H1 (cell line): ENCODE results near the gene DLGAP3. TPM values are rescaled to one million over a fixed set of nuclear protein-coding genes. Genes with fewer than 3 reads are reported as not detected.
A peak's percentile ranks its signal among the peaks of the same experiment; 100 is the strongest.

Experiments
- CTCF ChIA-PET: fragments of 300-600 bp; sonication (Branson Sonifier 250); formaldehyde crosslinking; loops from one replicate; lab custom pipeline; 2021; ENCODE audit not compliant: partially characterized antibody; lab: Charles Lee
- POLR2A ChIA-PET: fragments of 300-600 bp; sonication (Branson Sonifier 250); formaldehyde crosslinking; loops from one replicate; lab custom pipeline; 2021; ENCODE audit warnings: inconsistent platforms; ENCODE audit not compliant: partially characterized antibody; lab: Charles Lee
- DNase-seq, 2 experiments: peaks; one replicate each; pipeline versions ENCODE4 v3.0.0 to v3.0.0-alpha.2; 2010 to 2022; ENCODE audit warnings: low spot score in 2 of 2, low read depth in 1 of 2, mixed read lengths in 1 of 2
- FAIRE-seq: peaks from 2 replicates; lab custom pipeline; 2011; peaks lifted over from hg19 to GRCh38; lab: Jason Lieb, UNC
- H2AFZ ChIP-seq: 2 replicates; pipeline ENCODE4 v1.8.1; 2012; ENCODE audit warnings: low read length, inconsistent platforms
- H2AK5ac ChIP-seq: 2 replicates; pipeline ENCODE4 v1.6.1; 2013; ENCODE audit warnings: low read depth, low read length
- H2BK120ac ChIP-seq: replicated peaks from 2 replicates; pipeline ENCODE3; 2013; ENCODE audit warnings: low read depth, low read length, inconsistent platforms
- H2BK12ac ChIP-seq: 2 replicates; pipeline ENCODE4 v1.6.1; 2013; ENCODE audit warnings: low read depth, low read length
- H2BK15ac ChIP-seq: 2 replicates; pipeline ENCODE4 v1.6.1; 2013; ENCODE audit warnings: low read length
- H2BK20ac ChIP-seq: 2 replicates; pipeline ENCODE4 v1.6.1; 2013; ENCODE audit warnings: low read length
- H2BK5ac ChIP-seq: 2 replicates; pipeline ENCODE4 v1.6.1; 2013; ENCODE audit warnings: low read depth, low read length
- H3K14ac ChIP-seq: 2 replicates; pipeline ENCODE4 v1.6.1; 2013; ENCODE audit warnings: inconsistent platforms; ENCODE audit not compliant: insufficient read length
- H3K18ac ChIP-seq: 2 replicates; pipeline ENCODE4 v1.6.1; 2013; ENCODE audit warnings: low read length; ENCODE audit errors: extremely low read depth
- H3K23ac ChIP-seq: 2 replicates; pipeline ENCODE4 v1.6.1; 2013; ENCODE audit warnings: inconsistent platforms; ENCODE audit not compliant: insufficient read length
- H3K23me2 ChIP-seq: 2 replicates; pipeline ENCODE4 v1.6.1; 2013; ENCODE audit warnings: low read depth, low read length
- H3K27ac ChIP-seq: 2 replicates; pipeline ENCODE4 v1.6.1; 2011; ENCODE audit warnings: low read depth, low read length, inconsistent platforms
- H3K27me3 ChIP-seq, 4 experiments: replicated peaks in 1 of 4; 1 replicate in 1 of 4; 2 replicates in 3 of 4; pipeline versions ENCODE4 v1.6.1 to v1.8.1; 2011 to 2013; ENCODE audit warnings: low read length in 3 of 4, mild to moderate bottlenecking in 3 of 4, inconsistent platforms in 2 of 4, mixed read lengths in 2 of 4, moderate library complexity in 1 of 4; ENCODE audit not compliant: control insufficient read depth in 3 of 4, insufficient read depth in 3 of 4; ENCODE audit errors: extremely low read depth in 1 of 4
- H3K36me3 ChIP-seq, 4 experiments: 2 replicates each; pipeline versions ENCODE4 v1.6.1 to v1.8.1; 2011 to 2013; ENCODE audit warnings: mild to moderate bottlenecking in 4 of 4, low read length in 3 of 4, moderate library complexity in 2 of 4, control low read depth in 1 of 4, inconsistent platforms in 1 of 4; ENCODE audit not compliant: insufficient read depth in 4 of 4, control insufficient read depth in 2 of 4
- H3K4ac ChIP-seq: replicated peaks from 2 replicates; pipeline ENCODE3; 2013; ENCODE audit warnings: low read length, low read depth, mixed read lengths, inconsistent platforms; ENCODE audit not compliant: insufficient read length
- H3K4me1 ChIP-seq, 4 experiments: replicated peaks in 1 of 4; 1 replicate in 1 of 4; 2 replicates in 3 of 4; pipeline versions ENCODE4 v1.6.1 to v1.8.1; 2011 to 2013; ENCODE audit warnings: low read length in 3 of 4, inconsistent platforms in 2 of 4, mixed read lengths in 1 of 4; ENCODE audit not compliant: insufficient read depth in 4 of 4, control insufficient read depth in 3 of 4
- H3K4me2 ChIP-seq, 2 experiments: 2 replicates each; pipeline versions ENCODE4 v1.6.1 to v1.8.1; 2011 to 2013; ENCODE audit warnings: low read depth in 2 of 2, low read length in 2 of 2, control low read depth in 1 of 2, inconsistent platforms in 1 of 2, mild to moderate bottlenecking in 1 of 2; ENCODE audit not compliant: insufficient read depth in 1 of 2
- H3K4me3 ChIP-seq, 4 experiments: fragments of 200-600, 300-600 bp in 1 of 4; sonication (generic), shearing (Covaris generic), sonication (Bioruptor Twin) in 1 of 4; 2 replicates each; pipeline versions ENCODE4 v1.5.1 to v1.8.1; 2011 to 2016; ENCODE audit warnings: low read length in 4 of 4, low read depth in 3 of 4, control low read depth in 2 of 4, inconsistent platforms in 2 of 4, mild to moderate bottlenecking in 2 of 4, mixed read lengths in 1 of 4, moderate library complexity in 1 of 4; ENCODE audit not compliant: insufficient read depth in 2 of 4; ENCODE audit errors: extremely low read depth in 1 of 4
- H3K56ac ChIP-seq: replicated peaks from 2 replicates; pipeline ENCODE3; 2013; ENCODE audit warnings: low read depth, mild to moderate bottlenecking, mixed read lengths, low read length, inconsistent platforms; ENCODE audit not compliant: insufficient read length
- H3K79me1 ChIP-seq: 2 replicates; pipeline ENCODE4 v1.6.1; 2013; ENCODE audit warnings: low read depth, low read length, control low read depth
- H3K79me2 ChIP-seq, 2 experiments: 2 replicates each; pipeline versions ENCODE4 v1.6.1 to v1.8.1; 2012 to 2013; ENCODE audit warnings: low read length in 2 of 2, mild to moderate bottlenecking in 2 of 2, inconsistent platforms in 1 of 2; ENCODE audit not compliant: insufficient read depth in 2 of 2, control insufficient read depth in 1 of 2
- H3K9ac ChIP-seq, 4 experiments: replicated peaks in 1 of 4; 1 replicate in 1 of 4; 2 replicates in 3 of 4; pipeline versions ENCODE4 v1.6.1 to v1.8.1; 2011 to 2013; ENCODE audit warnings: low read depth in 3 of 4, low read length in 3 of 4, control low read depth in 2 of 4, mild to moderate bottlenecking in 2 of 4, moderate library complexity in 2 of 4, inconsistent platforms in 1 of 4; ENCODE audit errors: extremely low read depth in 1 of 4
- H3K9me3 ChIP-seq, 2 experiments: 2 replicates each; pipeline versions ENCODE4 v1.6.1 to v1.8.1; 2012 to 2013; ENCODE audit warnings: mild to moderate bottlenecking in 2 of 2, moderate library complexity in 2 of 2, control low read depth in 1 of 2, inconsistent platforms in 1 of 2, low read depth in 1 of 2, low read length in 1 of 2, mixed read lengths in 1 of 2; ENCODE audit not compliant: insufficient read depth in 2 of 2
- H4K20me1 ChIP-seq, 2 experiments: replicated peaks in 1 of 2; 2 replicates each; pipeline versions ENCODE3 to v1.8.1; 2011 to 2013; ENCODE audit warnings: inconsistent platforms in 2 of 2, low read length in 2 of 2, mild to moderate bottlenecking in 1 of 2; ENCODE audit not compliant: insufficient read depth in 2 of 2, control insufficient read depth in 1 of 2
- H4K5ac ChIP-seq: 2 replicates; pipeline ENCODE4 v1.6.1; 2013; ENCODE audit warnings: low read length, low read depth, mixed read lengths, inconsistent platforms; ENCODE audit not compliant: insufficient read length
- H4K8ac ChIP-seq: 2 replicates; pipeline ENCODE4 v1.8.0; 2013; ENCODE audit warnings: mild to moderate bottlenecking, moderate library complexity, low read length, inconsistent platforms; ENCODE audit not compliant: insufficient read depth; ENCODE audit errors: extremely low read depth
- H4K91ac ChIP-seq: replicated peaks from 2 replicates; pipeline ENCODE3; 2013; ENCODE audit warnings: low read length, mixed read lengths, inconsistent platforms; ENCODE audit not compliant: insufficient read length
- CEBPB ChIP-seq: IDR thresholded peaks from 2 replicates; pipeline ENCODE4 v1.6.1; 2012; ENCODE audit warnings: low read depth, low read length
- CREB1 ChIP-seq: IDR thresholded peaks from 2 replicates; pipeline ENCODE4 v1.6.1; 2012; ENCODE audit warnings: inconsistent platforms
- GTF2F1 ChIP-seq: IDR thresholded peaks from 2 replicates; pipeline ENCODE4 v1.6.1; 2012; ENCODE audit warnings: low read depth, low read length, improper control_type of control experiment, borderline replicate concordance
- HDAC2 ChIP-seq, 2 experiments: fragments of 300-600 bp in 1 of 2; sonication (generic) in 1 of 2; IDR thresholded peaks; 2 replicates each; pipeline ENCODE4 v1.6.1; 2011 to 2012; ENCODE audit warnings: low read depth in 2 of 2, low read length in 2 of 2, mild to moderate bottlenecking in 2 of 2, moderate library complexity in 2 of 2, borderline replicate concordance in 1 of 2, inconsistent platforms in 1 of 2
- KDM1A ChIP-seq: fragments of 200-600, 300-600 bp; sonication (generic); IDR thresholded peaks from 2 replicates; pipeline ENCODE4 v1.7.1; 2016; ENCODE audit warnings: mild to moderate bottlenecking, low read length, borderline replicate concordance
- KDM4A ChIP-seq: IDR thresholded peaks from one replicate; pipeline ENCODE4 v1.7.1; 2012; ENCODE audit warnings: low read depth, mild to moderate bottlenecking, moderate library complexity, low read length, inconsistent platforms; ENCODE audit not compliant: severe bottlenecking
- POLR2A ChIP-seq, 2 experiments: IDR thresholded peaks; 1 replicate in 1 of 2; 2 replicates in 1 of 2; pipeline ENCODE4 v1.6.1; 2011; ENCODE audit warnings: low read depth in 2 of 2, low read length in 2 of 2, mild to moderate bottlenecking in 2 of 2; ENCODE audit errors: control extremely low read depth in 1 of 2
- RXRA ChIP-seq: IDR thresholded peaks from 2 replicates; pipeline ENCODE4 v1.6.1; 2011; ENCODE audit warnings: low read depth, mild to moderate bottlenecking, low read length, moderate library complexity; ENCODE audit not compliant: insufficient read depth
- SRF ChIP-seq: IDR thresholded peaks from 2 replicates; pipeline ENCODE4 v1.6.1; 2011; ENCODE audit warnings: mild to moderate bottlenecking, low read depth, low read length, moderate library complexity
- SUZ12 ChIP-seq: fragments of 200-600 bp; sonication (generic); IDR thresholded peaks from 2 replicates; pipeline ENCODE4 v1.6.1; 2012; ENCODE audit warnings: mild to moderate bottlenecking, inconsistent platforms, low read length, moderate library complexity, mixed read lengths
- WGBS, 2 experiments: shearing (Covaris generic) in 1 of 2; methylation state at CpG; one replicate each; pipeline versions ENCODE4 v1.1.6 to v1.1.7; 2013 to 2015; ENCODE audit warnings: low lambda C conversion rate in 2 of 2, mixed read lengths in 2 of 2, inconsistent platforms in 1 of 2, low coverage in 1 of 2, missing lambda C conversion rate in 1 of 2; ENCODE audit not compliant: insufficient replicate concordance in 2 of 2, insufficient coverage in 1 of 2, insufficient read length in 1 of 2; ENCODE audit errors: extremely low coverage in 1 of 2, missing lambda C conversion rate in 1 of 2; 5-methylcytosine and 5-hydroxymethylcytosine counted together
- polyA plus RNA-seq, 7 experiments: library from polyadenylated mRNA; depleted of rRNA in 3 of 7; stranded (reverse) in 5 of 7; unstranded in 2 of 7; fragments of >200 nt in 5 of 7; fragments of 200-250 nt in 2 of 7; gene quantifications; 1 replicate in 5 of 7; 2 replicates in 1 of 7; 4 replicates in 1 of 7; pipeline versions ENCODE4 v1.2.1 to v1.2.3, GENCODE V29; 2011 to 2013; ENCODE audit warnings: missing spikeins in 2 of 7, mixed read lengths in 2 of 7
- total RNA-seq: library from RNA; stranded (reverse); fragmentation: NEBNext Ultra II Directional; extraction: Animal tissue kit (Norgen Biotek cat#: 25700); gene quantifications from 2 replicates; pipeline ENCODE4 v1.2.1, GENCODE V29; 2021
- TF ChIP-seq, protein P1 (sequence below): IDR thresholded peaks from 2 replicates; pipeline ENCODE4 v1.6.1; 2012; ENCODE audit warnings: low read length, inconsistent platforms

The DLGAP3 gene
- total and polyA plus RNA-seq, 2 of the 8 experiments (the other 6 are each of a cell fraction or from before 2014, with no cell fraction given): 3.8 to 13.2 TPM

DNA sequence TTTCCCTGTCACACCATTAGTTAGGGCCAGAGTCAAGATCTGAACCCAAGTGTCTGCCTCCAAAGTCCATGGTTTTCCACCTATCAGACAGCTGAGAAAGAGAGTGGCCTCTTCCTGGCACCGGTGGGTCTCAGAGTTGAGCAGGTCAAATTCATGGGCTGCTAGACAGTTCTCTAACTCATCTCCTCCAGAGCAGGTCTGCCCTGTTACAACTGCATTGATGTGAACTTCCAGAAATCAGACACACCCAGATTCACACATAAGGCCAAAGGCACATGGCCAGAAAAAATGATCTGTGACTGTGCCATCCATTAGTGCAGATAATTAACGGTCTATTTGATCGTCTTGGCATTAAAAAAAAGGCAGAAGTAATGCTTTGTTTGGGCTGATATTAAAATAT, 87.4 kb downstream of the DLGAP3 start:
- DNase-seq (no peak), FAIRE-seq (no peak)
- ChIA-PET POLR2A (no interaction called here), CTCF (interaction anchor here (0.5 to 14.3 kb wide), 9 partner anchors 11 to 342 kb away, joined by 3 to 230 read pairs (median 3); partner anchors contain the start of genes GJA4 and SMIM12)
- H2BK5ac ChIP-seq: 0 out of 2 replicates have a peak overlapping the region, but pooled peaks have one; percentile 85
- no peak overlapping the region for H3K18ac ChIP-seq
- H2AFZ ChIP-seq: no peak overlapping the region
- H3K79me1 ChIP-seq: no peaks in the 10 kb centered on the region
- no peaks in the 10 kb centered on the region for H3K23me2 ChIP-seq
- no peaks in the 10 kb centered on the region for H3K79me2 ChIP-seq
- WGBS, 2 experiments: 59% methylated on average over 3 of the region's 3 CpGs; no CpG with 5 or more reads in 1 of the 2 experiments
- no peak overlapping the region for H4K91ac ChIP-seq
- no peak overlapping the region for H3K4me2 ChIP-seq
- H3K4me1 ChIP-seq: peaks cover 16 to 25% (median 18%) of the 10 kb centered on the region in 4 experiments
- H4K20me1 ChIP-seq: no peaks in the 10 kb centered on the region
- no peak overlapping the region for H4K5ac ChIP-seq
- H3K4ac ChIP-seq: no peak overlapping the region
- H2BK120ac ChIP-seq: no peak overlapping the region
- H2AK5ac ChIP-seq: no peak overlapping the region
- no peak overlapping the region for H3K4me3 ChIP-seq
- H3K27ac ChIP-seq: no peak overlapping the region
- no peak overlapping the region for H3K56ac ChIP-seq
- no peak overlapping the region for H2BK20ac ChIP-seq
- no peaks in the 10 kb centered on the region for H3K9me3 ChIP-seq
- H2BK15ac ChIP-seq: no peak overlapping the region
- H3K23ac ChIP-seq: no peak overlapping the region
- H4K8ac ChIP-seq: no peak overlapping the region
- H2BK12ac ChIP-seq: no peak overlapping the region
- H3K14ac ChIP-seq: no peak overlapping the region
- H3K27me3 ChIP-seq: no peaks in the 10 kb centered on the region
- H3K9ac ChIP-seq: no peak overlapping the region
- H3K36me3 ChIP-seq: no peaks in the 10 kb centered on the region
- TF ChIP-seq CEBPB (no peak), SUZ12 (no peak), KDM4A (no peak), RXRA (no peak), POLR2A (IDR thresholded peaks at IDR 0.05; ENCODE audit: control extremely low read depth in 1 of 2, low read depth in 2 of 2, low read length in 2 of 2) (no peak), GTF2F1 (no peak), KDM1A (no peak), CREB1 (no peak), SRF (no peak), HDAC2 (IDR thresholded peaks at IDR 0.05; ENCODE audit: borderline replicate concordance in 1 of 2, low read depth in 2 of 2, low read length in 2 of 2) (no peak)
- TF ChIP-seq, protein P1, sequence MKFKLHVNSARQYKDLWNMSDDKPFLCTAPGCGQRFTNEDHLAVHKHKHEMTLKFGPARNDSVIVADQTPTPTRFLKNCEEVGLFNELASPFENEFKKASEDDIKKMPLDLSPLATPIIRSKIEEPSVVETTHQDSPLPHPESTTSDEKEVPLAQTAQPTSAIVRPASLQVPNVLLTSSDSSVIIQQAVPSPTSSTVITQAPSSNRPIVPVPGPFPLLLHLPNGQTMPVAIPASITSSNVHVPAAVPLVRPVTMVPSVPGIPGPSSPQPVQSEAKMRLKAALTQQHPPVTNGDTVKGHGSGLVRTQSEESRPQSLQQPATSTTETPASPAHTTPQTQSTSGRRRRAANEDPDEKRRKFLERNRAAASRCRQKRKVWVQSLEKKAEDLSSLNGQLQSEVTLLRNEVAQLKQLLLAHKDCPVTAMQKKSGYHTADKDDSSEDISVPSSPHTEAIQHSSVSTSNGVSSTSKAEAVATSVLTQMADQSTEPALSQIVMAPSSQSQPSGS: no peak
